PFSK-1 (cell line): ENCODE measurements around the gene RNF130.

Source experiments
- REST ChIP-seq, 2 experiments: IDR thresholded peaks; 2 replicates each; pipeline versions ENCODE4 v1.6.1 to v1.8.0; 2011 to 2012; ENCODE audit warnings: low read depth in 2 of 2, low read length in 2 of 2, control low read depth in 1 of 2, inconsistent platforms in 1 of 2, mild to moderate bottlenecking in 1 of 2, moderate library complexity in 1 of 2; ENCODE audit not compliant: insufficient read depth in 1 of 2
- TAF1 ChIP-seq: IDR thresholded peaks from 2 replicates; pipeline ENCODE4 v1.6.1; 2012; ENCODE audit warnings: low read length, control low read depth, borderline replicate concordance; ENCODE audit not compliant: insufficient read depth

GRCh38 chr5:179926657-179927056 lies 144.9 kb downstream of the RNF130 start:
- TF ChIP-seq REST (IDR thresholded peaks at IDR 0.05; ENCODE audit: insufficient read depth in 1 of 2, low read depth in 2 of 2, low read length in 2 of 2) (no peak), TAF1 (no peak)
